ENCODE measurements around the gene DDX39A.
A peak's percentile ranks its signal among the peaks of the same experiment; 100 is the strongest.

Gene DDX39A

DNA sequence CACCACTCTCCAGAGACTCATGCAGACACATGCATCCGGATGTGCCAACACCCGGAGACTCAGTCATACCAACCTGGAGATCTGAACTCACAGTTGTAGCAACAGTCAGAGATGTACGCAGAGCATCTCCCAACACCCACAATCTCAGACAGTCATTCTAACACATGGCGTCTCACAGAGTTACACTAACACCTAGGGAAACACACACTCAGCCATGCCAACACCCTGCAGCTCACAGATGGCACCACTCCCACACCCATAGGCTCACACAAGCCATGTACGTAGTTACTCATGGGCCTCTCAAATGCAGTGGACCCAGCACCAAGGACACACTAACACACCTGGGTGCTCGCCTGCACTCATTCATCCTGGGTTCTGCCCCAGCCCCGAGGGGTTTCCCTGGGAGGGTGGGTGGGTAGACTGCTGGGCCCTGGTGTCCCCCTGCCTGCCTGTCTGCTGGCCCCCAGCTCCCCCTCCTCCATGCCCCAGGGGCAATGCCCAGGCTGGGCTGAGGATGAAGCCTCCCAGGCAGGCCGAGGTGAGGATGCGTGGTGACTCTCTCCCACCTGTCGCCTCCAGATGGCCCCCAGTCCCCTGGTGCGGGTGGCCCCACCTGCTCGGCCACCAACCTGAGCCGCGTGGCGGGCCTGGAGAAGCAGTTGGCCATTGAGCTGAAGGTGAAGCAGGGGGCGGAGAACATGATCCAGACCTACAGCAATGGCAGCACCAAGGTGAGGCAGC lies 23.9 kb upstream of the DDX39A start:
- H3K4me3 Mint-ChIP-seq = no peak overlapping the region
- H3K27me3 Mint-ChIP-seq (ENCODE audit: low read depth) = no peaks in the 10 kb centered on the region
- peaks cover 48% of the 10 kb centered on the region for H3K36me3 Mint-ChIP-seq (ENCODE audit: low read depth)
- H3K9me3 Mint-ChIP-seq = no peaks in the 10 kb centered on the region
- peaks cover 26% of the 10 kb centered on the region for H3K4me1 Mint-ChIP-seq (ENCODE audit: low read depth)
- DNase-seq (ENCODE audit: low spot score) = no peak
- H3K27ac Mint-ChIP-seq = peak overlapping the region; percentile 20

- H3K4me1 Mint-ChIP-seq (ENCODE audit: low read depth) = peaks cover 27% of the 10 kb centered on the region
- H3K27me3 Mint-ChIP-seq (ENCODE audit: low read depth) = no peaks in the 10 kb centered on the region
- DNase-seq (ENCODE audit: low spot score) = no peak
- H3K9me3 Mint-ChIP-seq = no peaks in the 10 kb centered on the region
- H3K27ac Mint-ChIP-seq = peak overlapping the region; percentile 15
- peak overlapping the region; percentile 98 for H3K4me3 Mint-ChIP-seq
- H3K36me3 Mint-ChIP-seq (ENCODE audit: low read depth) = peaks cover 42% of the 10 kb centered on the region
Observed at GRCh38 chr19:14441041-14441938, 22.1 kb upstream of the DDX39A start.

- peaks cover 41% of the 10 kb centered on the region for H3K36me3 Mint-ChIP-seq (ENCODE audit: low read depth)
- H3K4me1 Mint-ChIP-seq (ENCODE audit: low read depth) = peaks cover 31% of the 10 kb centered on the region
- peak overlapping the region; percentile 86 for H3K27ac Mint-ChIP-seq
- H3K4me3 Mint-ChIP-seq = peak overlapping the region; percentile 98
- no peaks in the 10 kb centered on the region for H3K9me3 Mint-ChIP-seq
- no peaks in the 10 kb centered on the region for H3K27me3 Mint-ChIP-seq (ENCODE audit: low read depth)
- DNase-seq (ENCODE audit: low spot score) = peak; percentile 81
Observed at GRCh38 chr19:14440049-14440448, 20.9 kb upstream of the DDX39A start.

GRCh38 chr19:14439014-14439413 lies 19.9 kb upstream of the DDX39A start:
- peak overlapping the region; percentile 67 for H3K27ac Mint-ChIP-seq
- H3K9me3 Mint-ChIP-seq = no peaks in the 10 kb centered on the region
- no peaks in the 10 kb centered on the region for H3K27me3 Mint-ChIP-seq (ENCODE audit: low read depth)
- H3K36me3 Mint-ChIP-seq (ENCODE audit: low read depth) = peaks cover 33% of the 10 kb centered on the region
- peaks cover 37% of the 10 kb centered on the region for H3K4me1 Mint-ChIP-seq (ENCODE audit: low read depth)
- no peak for DNase-seq (ENCODE audit: low spot score)
- H3K4me3 Mint-ChIP-seq = peak overlapping the region; percentile 98

DNA sequence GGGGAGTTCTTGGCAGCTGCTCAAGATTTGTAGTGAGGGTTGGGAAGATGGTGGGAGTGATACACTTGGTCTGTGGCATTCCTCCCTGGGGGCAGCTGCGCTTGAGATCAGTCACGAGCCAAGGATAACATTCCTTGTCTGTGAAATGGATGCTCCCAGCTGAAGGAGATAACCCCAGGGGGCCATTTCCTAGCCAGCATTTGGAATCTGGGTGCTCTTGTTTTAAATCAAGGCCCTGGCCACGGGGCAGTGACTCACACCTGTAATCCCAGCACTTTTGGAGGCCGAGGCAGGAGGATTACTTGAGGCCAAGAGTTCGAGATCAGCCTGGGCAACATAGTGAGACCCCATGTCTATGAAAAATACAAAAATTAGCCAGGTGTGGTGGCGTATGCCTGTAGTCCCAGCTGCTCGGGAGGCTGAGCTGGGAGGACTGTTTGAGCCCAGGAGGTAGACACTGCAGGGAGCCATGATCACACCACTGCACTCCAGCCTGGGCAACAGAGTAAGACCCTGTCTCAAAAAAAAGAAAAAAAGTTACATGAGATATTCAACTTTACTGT lies 18.5 kb upstream of the DDX39A start:
- peak overlapping the region; percentile 4 for H3K4me3 Mint-ChIP-seq
- H3K27ac Mint-ChIP-seq = peak overlapping the region; percentile 31

GRCh38 chr19:14435320-14436050 lies 16.3 kb upstream of the DDX39A start:
- H3K9me3 Mint-ChIP-seq = no peaks in the 10 kb centered on the region
- peaks cover 38% of the 10 kb centered on the region for H3K4me1 Mint-ChIP-seq (ENCODE audit: low read depth)
- H3K27ac Mint-ChIP-seq = peak overlapping the region; percentile 78
- peaks cover 4% of the 10 kb centered on the region for H3K27me3 Mint-ChIP-seq (ENCODE audit: low read depth)
- H3K4me3 Mint-ChIP-seq = peak overlapping the region; percentile 82
- peaks cover 16% of the 10 kb centered on the region for H3K36me3 Mint-ChIP-seq (ENCODE audit: low read depth)
- no peak for DNase-seq (ENCODE audit: low spot score)

More for the DNA sequence above, 18.5 kb upstream of the DDX39A start:
- DNase-seq (ENCODE audit: low spot score) = no peak
- Mint-ChIP-seq H3K4me1 (ENCODE audit: low read depth) (peaks cover 35% of the 10 kb centered on the region), H3K9me3 (no peaks in the 10 kb centered on the region), H3K27me3 (ENCODE audit: low read depth) (no peaks in the 10 kb centered on the region), H3K36me3 (ENCODE audit: low read depth) (peaks cover 23% of the 10 kb centered on the region)

GRCh38 chr19:14434543-14435319 lies 15.6 kb upstream of the DDX39A start:
- peaks cover 33% of the 10 kb centered on the region for H3K4me1 Mint-ChIP-seq (ENCODE audit: low read depth)
- peak; percentile 29 for DNase-seq (ENCODE audit: low spot score)
- H3K27ac Mint-ChIP-seq = peak overlapping the region; percentile 78
- peaks cover 7% of the 10 kb centered on the region for H3K27me3 Mint-ChIP-seq (ENCODE audit: low read depth)
- peaks cover 9% of the 10 kb centered on the region for H3K36me3 Mint-ChIP-seq (ENCODE audit: low read depth)
- H3K4me3 Mint-ChIP-seq = peak overlapping the region; percentile 82
- H3K9me3 Mint-ChIP-seq = no peaks in the 10 kb centered on the region

DNA sequence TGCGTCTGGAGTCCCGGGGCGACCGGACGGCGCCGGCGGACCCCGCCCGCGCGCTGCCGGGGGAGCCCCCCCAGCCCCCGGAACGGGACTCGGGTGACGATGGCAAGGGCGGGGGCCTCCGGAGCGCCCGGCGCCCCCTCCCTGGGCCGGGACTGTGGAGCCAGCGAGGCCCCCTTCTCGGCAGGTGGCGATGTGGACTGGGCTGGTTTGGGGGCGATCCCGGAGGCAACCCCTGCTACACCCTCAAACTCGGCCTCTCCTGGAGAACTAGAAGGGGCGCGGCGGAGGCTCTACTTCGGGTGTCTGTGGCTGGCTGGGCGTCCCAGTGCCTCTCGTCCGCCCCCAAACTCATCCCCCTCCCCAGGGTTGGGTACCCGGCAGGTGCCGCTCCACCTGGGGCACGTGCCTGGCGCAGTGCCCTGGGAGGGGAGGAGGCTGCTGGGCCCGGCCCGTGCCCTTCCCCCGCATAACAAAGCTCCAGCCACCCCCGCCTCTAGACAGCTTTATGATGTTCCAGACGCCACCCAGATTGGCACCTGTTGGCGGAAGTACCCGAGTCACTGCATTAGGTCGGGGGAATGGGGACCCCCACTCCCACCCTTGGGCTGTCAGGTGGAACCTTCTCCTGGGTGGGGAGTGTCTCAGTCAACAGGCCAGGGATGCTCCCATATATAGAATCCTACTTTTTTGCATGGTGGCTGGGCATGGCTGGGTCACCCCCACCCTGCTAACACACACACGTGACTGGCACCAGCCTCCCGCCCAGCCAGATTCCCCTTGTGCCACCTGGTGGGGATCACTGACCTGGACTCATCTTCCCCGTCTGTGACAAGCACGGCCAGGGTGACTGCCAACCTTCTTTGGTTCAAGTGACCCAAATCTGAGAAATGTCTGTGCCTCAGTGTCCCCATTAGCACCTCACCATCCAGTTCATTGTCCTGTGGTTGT lies 14.7 kb upstream of the DDX39A start:
- DNase-seq (ENCODE audit: low spot score) = no peak
- H3K36me3 Mint-ChIP-seq (ENCODE audit: low read depth) = peaks cover 9% of the 10 kb centered on the region
- H3K27ac Mint-ChIP-seq = peak overlapping the region; percentile 72
- H3K4me3 Mint-ChIP-seq = peak overlapping the region; percentile 82
- peaks cover 7% of the 10 kb centered on the region for H3K27me3 Mint-ChIP-seq (ENCODE audit: low read depth)
- H3K9me3 Mint-ChIP-seq = no peaks in the 10 kb centered on the region
- H3K4me1 Mint-ChIP-seq (ENCODE audit: low read depth) = peaks cover 27% of the 10 kb centered on the region

DNA sequence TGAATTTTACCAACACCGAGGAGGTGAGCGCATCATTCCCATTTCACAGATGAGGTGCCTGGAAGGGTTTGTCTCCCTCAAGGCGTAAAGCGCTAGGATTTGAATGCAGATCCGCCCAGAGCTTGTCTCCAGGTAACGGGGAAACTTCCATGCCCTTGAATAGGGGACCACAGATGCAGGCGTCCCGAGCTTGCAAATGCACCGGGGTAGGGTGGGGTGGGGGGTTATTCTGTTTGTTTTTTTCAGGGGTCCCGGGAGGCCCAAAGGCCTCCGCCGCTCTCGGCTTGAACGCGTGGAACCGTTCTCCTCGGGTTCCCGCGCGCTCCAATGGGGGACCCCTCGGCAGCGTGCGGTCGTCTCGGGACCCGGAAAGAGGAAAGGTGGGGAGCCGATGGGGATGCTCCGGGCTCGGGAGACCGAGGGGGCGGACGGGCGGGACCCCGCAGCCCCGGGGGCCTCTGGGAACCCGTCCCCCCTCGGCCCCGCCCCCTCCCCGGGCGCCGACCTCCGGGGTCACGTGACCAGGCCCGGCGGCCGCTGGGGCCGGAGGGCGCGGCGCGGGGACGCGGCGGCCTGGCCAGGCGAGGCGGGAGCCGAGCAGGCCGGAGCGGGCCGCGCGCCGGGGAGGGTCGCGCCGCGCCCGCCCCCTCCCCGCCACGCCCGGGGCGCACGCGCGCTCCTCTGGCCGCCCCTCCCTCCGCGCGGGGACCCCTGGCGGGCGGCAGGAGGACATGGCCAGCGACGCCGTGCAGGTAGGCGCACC lies 13.8 kb upstream of the DDX39A start, which contains the start of gene PKN1:
Gene PKN1, plus strand, starts transcription at position 516 of the 763 bp plus-strand sequence. Its CDS starts 216 bp downstream, at position 732.
- peaks cover 21% of the 10 kb centered on the region for H3K4me1 Mint-ChIP-seq (ENCODE audit: low read depth)
- H3K27ac Mint-ChIP-seq = peak within 1 kb of the TSS; percentile 88
- H3K36me3 Mint-ChIP-seq (ENCODE audit: low read depth) = peaks cover 8% of the 10 kb centered on the region
- H3K27me3 Mint-ChIP-seq (ENCODE audit: low read depth) = peaks cover 7% of the 10 kb centered on the region
- no peaks in the 10 kb centered on the region for H3K9me3 Mint-ChIP-seq
- peak within 1 kb of the TSS; percentile 87 for H3K4me3 Mint-ChIP-seq
- DNase-seq (ENCODE audit: low spot score) = peak; percentile 62

DNA sequence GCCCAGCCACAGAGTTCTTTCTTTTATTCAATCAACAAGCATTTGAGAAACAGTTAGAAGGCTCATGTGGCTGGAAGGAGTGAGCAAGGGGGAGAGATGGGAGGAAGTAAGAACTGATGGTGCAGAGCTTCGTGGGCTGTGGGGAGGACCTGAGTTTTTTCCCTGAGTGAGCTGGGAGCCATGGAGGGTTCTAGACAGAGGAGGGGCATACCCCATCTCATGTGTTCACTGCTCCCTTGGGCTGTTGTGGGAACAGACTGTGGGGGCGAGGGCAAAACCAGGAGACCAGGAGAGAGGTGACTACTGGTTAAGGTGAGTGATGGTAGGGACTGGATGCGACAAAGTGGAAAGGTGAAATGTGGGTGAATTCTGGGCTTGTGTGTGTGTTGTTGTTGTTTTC lies 11.6 kb upstream of the DDX39A start:
- peaks cover 21% of the 10 kb centered on the region for H3K4me1 Mint-ChIP-seq (ENCODE audit: low read depth)
- H3K36me3 Mint-ChIP-seq (ENCODE audit: low read depth) = peaks cover 5% of the 10 kb centered on the region
- no peak overlapping the region for H3K27ac Mint-ChIP-seq
- H3K4me3 Mint-ChIP-seq = peak overlapping the region; percentile 37
- no peaks in the 10 kb centered on the region for H3K9me3 Mint-ChIP-seq
- H3K27me3 Mint-ChIP-seq (ENCODE audit: low read depth) = peaks cover 10% of the 10 kb centered on the region
- DNase-seq (ENCODE audit: low spot score) = no peak

DNA sequence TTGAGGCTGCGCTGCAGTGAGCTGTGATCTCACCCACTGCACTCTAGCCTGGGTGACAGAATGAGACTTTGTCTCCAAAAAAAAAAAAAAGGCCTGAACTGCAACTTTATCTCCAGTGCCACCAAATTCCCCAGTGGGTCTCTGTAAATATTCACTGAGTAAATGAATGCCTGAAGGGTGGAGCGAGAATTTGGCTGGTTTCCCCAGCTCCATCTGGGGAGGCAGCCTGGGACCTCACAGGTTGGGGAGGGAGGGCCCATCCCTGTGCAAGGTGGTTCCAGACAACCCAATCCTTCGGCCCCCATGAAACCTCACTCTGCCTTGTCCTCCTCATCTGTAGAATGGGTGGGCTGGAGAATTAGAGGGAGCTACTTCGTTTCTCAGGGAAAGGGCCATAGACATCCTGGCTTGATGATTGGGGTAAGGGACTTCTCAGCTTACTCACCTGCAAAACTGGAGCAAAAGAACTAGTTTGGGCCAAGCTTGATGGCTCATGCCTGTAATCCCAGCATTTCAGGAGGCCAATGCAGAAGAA lies 9.8 kb upstream of the DDX39A start:
- Mint-ChIP-seq H3K27me3 (ENCODE audit: low read depth) (peaks cover 10% of the 10 kb centered on the region), H3K4me1 (ENCODE audit: low read depth) (peaks cover 11% of the 10 kb centered on the region), H3K4me3 (no peak overlapping the region), H3K9me3 (no peaks in the 10 kb centered on the region), H3K36me3 (ENCODE audit: low read depth) (peaks cover 2% of the 10 kb centered on the region), H3K27ac (no peak overlapping the region)
- DNase-seq (ENCODE audit: low spot score) = no peak
